ENCODE data around the gene HSPG2. TPM values are rescaled to one million over a fixed set of nuclear protein-coding genes. Genes with fewer than 3 reads are reported as not detected.
A peak's percentile ranks its signal among the peaks of the same experiment; 100 is the strongest.

Gene HSPG2
- total and polyA plus RNA-seq, 2 of the 13 experiments (the other 11 are each of a cell fraction or from before 2014, with no cell fraction given), result 9.1 to 13.1 TPM

DNA sequence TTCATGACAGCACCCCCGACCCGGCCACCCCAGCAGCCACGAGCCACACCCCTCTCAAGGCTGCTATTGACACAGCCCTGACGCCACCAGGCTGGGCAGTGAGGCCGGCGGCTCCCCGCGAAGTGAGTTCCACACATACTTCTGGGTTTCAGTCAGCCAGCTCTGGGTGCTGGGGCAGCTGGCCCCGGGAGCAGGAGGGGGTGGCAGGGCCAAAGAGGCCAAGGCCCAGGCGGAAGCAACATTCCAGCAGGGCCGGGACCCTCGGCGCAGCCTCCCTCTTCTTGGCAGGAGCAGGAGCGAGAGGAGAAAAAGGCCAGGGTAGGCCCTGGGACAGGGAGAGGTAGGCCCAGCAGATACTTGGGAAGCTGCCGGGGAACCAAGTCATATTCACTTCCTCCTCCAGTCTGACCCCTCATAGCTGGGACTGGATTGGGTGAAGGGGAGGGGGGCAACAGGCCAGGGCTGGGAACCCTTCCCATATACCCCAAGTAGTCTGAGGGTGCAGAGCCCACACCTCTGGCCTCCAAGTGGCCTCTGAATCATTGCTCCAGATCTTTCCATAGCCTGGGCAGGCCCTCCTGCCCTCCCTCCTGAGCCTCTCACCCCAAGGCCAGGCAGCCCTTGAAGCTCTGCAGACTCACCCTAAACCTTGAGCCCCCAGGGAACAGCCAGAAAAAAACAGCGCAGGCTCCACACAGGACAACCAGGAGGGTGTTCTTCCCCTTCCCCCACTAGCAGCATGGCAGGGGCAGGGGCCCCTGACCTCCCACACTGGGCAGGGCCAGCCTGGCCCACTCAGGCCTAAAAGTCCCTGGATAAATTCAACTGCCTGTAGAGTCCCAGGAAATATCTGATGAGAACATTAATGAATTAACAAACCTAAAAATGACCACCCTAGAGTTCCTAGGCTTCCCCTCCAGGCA, 5.7 kb downstream of the HSPG2 start (continued):
- TF ChIP-seq ZNF605 (CRISPR knock-in tag; IDR thresholded peaks at IDR 0.05), result no peak; the same call in 1 of the 2 replicates
- TF ChIP-seq, protein P1, sequence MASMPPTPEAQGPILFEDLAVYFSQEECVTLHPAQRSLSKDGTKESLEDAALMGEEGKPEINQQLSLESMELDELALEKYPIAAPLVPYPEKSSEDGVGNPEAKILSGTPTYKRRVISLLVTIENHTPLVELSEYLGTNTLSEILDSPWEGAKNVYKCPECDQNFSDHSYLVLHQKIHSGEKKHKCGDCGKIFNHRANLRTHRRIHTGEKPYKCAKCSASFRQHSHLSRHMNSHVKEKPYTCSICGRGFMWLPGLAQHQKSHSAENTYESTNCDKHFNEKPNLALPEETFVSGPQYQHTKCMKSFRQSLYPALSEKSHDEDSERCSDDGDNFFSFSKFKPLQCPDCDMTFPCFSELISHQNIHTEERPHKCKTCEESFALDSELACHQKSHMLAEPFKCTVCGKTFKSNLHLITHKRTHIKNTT (CRISPR knock-in tag; IDR thresholded peaks at IDR 0.05), result no peak
- TF ChIP-seq, protein P2, sequence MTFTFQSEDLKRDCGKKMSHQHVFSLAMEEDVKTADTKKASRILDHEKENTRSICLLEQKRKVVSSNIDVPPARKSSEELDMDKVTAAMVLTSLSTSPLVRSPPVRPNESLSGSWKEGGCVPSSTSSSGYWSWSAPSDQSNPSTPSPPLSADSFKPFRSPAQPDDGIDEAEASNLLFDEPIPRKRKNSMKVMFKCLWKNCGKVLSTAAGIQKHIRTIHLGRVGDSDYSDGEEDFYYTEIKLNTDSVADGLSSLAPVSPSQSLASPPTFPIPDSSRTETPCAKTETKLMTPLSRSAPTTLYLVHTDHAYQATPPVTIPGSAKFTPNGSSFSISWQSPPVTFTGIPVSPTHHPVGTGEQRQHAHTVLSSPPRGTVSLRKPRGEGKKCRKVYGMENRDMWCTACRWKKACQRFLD (CRISPR knock-in tag; IDR thresholded peaks at IDR 0.05; ENCODE audit: borderline replicate concordance), result no peak; the same call in 1 of the 2 replicates
- TF ChIP-seq STAT6 (CRISPR knock-in tag; IDR thresholded peaks at IDR 0.05; ENCODE audit: borderline replicate concordance), result no peak
- TF ChIP-seq SKI (IDR thresholded peaks at IDR 0.05; ENCODE audit: partially characterized antibody), result peak; percentile 48
- TF ChIP-seq, protein P3, sequence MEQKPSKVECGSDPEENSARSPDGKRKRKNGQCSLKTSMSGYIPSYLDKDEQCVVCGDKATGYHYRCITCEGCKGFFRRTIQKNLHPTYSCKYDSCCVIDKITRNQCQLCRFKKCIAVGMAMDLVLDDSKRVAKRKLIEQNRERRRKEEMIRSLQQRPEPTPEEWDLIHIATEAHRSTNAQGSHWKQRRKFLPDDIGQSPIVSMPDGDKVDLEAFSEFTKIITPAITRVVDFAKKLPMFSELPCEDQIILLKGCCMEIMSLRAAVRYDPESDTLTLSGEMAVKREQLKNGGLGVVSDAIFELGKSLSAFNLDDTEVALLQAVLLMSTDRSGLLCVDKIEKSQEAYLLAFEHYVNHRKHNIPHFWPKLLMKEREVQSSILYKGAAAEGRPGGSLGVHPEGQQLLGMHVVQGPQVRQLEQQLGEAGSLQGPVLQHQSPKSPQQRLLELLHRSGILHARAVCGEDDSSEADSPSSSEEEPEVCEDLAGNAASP (CRISPR knock-in tag; IDR thresholded peaks at IDR 0.05; ENCODE audit: borderline replicate concordance), result peak; percentile 26; the same call in 1 of the 2 replicates
- TF ChIP-seq, protein P4, sequence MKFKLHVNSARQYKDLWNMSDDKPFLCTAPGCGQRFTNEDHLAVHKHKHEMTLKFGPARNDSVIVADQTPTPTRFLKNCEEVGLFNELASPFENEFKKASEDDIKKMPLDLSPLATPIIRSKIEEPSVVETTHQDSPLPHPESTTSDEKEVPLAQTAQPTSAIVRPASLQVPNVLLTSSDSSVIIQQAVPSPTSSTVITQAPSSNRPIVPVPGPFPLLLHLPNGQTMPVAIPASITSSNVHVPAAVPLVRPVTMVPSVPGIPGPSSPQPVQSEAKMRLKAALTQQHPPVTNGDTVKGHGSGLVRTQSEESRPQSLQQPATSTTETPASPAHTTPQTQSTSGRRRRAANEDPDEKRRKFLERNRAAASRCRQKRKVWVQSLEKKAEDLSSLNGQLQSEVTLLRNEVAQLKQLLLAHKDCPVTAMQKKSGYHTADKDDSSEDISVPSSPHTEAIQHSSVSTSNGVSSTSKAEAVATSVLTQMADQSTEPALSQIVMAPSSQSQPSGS (CRISPR knock-in tag; IDR thresholded peaks at IDR 0.05), result peak; percentile 48; the same call in 1 of the 2 replicates
- no peak for TF ChIP-seq ZBTB43 (CRISPR knock-in tag; conservative IDR thresholded peaks at IDR 0.05)
- peak; percentile 15; the same call in 1 of the 2 replicates for TF ChIP-seq KAT8 (CRISPR knock-in tag; IDR thresholded peaks at IDR 0.05)
- TF ChIP-seq KDM5B (CRISPR knock-in tag; IDR thresholded peaks at IDR 0.05; ENCODE audit: borderline replicate concordance), result peak; percentile 14; the same call in 1 of the 2 replicates
- TF ChIP-seq ZNF224 (CRISPR knock-in tag; IDR thresholded peaks at IDR 0.05), result no peak
- TF ChIP-seq ZKSCAN1 (IDR thresholded peaks at IDR 0.05; ENCODE audit: low read length), result no peak
- no peak for TF ChIP-seq CSRNP1 (CRISPR knock-in tag; IDR thresholded peaks at IDR 0.05)
- no peak for TF ChIP-seq ARNT2 (CRISPR knock-in tag; IDR thresholded peaks at IDR 0.05; ENCODE audit: low read depth)
- peak; percentile 40; the same call in 1 of the 2 replicates for TF ChIP-seq ZNF331 (CRISPR knock-in tag; IDR thresholded peaks at IDR 0.05)
